ENCODE measurements around the gene RBM17.
"Not testable (repeated sequence)": the region's sequence is repeated elsewhere in the genome, so short reads cannot be mapped to it uniquely, and the experiment has no call there.

Gene RBM17

DNA sequence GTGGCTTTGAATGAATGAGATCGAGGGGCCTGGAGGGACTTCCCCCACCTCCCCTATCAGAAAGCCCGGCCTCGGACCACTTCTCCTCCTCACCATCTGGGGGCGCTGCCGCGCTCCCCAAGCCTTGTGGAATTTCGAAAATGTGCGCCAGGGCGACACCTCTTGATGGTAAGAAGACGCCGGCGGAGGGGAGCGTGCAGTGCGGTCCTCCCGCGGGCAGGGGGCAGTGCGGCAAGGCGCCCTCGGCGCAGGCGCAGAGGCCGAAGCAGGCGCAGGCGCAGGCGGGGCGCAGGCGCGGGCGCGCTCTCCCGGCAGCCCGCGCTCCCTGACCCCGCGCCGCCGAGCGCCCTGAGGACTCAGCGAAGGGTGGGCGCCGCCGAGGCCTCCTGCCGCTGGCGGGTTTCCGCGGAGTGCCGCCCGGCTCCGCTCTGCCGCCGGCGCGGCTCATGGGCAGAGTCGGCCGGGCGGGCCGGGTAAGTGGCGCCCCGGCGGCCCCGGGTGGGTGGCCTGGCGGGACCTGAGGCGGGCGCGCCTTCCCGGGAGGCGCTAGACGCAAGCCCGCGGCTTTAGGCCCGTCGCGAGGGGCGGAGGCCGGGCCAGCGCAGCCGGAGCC is at the start of gene RBM17:
RBM17 (plus strand) TSS at position 314 of the 613 bp plus-strand sequence. CDS start 8,032 bp downstream, outside the sequence.
- DNase-seq, result peak; percentile 85

- DNase-seq, result no peak
Measured at GRCh38 chr10:6039711-6040110, 49.1 kb upstream of the RBM17 start.

DNA sequence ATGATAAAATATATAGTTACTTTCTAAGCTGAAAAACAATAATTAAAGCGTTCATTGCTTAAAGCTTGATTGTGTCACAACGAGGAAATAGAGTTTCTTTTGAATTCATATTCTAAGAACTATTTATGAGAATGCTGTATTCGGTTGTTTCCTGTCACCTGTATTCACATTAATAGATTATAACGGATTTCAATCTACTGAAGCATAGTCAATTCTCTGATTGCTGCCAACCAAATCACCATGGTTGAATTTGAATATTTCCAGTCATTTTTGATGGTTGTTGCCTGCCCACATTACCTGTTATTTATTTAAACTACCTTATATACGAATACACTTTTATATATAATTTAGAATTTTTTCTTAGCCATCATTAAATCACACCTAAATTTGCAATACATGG is 48.6 kb upstream of the RBM17 start:
- no peak for DNase-seq

DNA sequence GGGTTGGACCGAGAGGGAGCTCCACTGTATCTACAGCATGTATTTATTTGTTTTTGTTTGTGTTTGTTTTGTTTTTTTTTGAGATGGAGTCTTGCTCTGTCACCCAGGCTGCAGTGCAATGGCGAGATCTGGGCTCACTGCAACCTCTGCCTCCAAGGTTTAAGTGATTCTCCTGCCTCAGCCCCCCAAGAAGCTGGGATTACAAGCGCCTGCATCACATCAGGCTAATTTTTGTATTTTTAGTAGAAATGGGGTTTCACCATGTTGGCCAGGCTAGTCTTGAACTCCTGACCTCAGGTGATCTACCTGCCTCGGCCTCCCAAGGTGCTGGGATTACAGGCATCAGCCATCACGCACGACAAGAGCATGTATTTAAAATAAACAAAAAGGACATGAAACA is 45.5 kb upstream of the RBM17 start:
- not testable (repeated sequence) for DNase-seq

DNA sequence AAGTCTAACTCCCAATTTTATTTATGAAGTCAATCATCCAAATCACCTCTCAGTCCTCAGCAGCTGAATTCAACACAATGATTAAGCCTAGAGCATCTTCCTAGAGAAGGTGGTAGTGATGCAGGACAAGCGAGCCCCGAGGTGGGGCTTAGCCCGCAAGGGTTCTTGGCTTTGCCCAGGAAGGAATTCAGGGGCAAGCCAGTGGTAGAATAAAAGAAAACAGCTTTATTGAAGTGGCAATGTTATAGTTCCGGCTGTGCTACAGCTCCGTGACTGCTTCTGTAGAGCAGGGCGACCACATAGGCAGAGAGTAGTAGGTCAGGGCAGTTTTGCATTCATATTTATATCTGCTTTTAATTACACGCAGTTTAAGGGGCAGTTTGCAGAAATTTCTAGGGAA is 44.8 kb upstream of the RBM17 start:
- no peak for DNase-seq

GRCh38 chr10:6044751-6045313 is 44.0 kb upstream of the RBM17 start:
- DNase-seq, result no peak

DNA sequence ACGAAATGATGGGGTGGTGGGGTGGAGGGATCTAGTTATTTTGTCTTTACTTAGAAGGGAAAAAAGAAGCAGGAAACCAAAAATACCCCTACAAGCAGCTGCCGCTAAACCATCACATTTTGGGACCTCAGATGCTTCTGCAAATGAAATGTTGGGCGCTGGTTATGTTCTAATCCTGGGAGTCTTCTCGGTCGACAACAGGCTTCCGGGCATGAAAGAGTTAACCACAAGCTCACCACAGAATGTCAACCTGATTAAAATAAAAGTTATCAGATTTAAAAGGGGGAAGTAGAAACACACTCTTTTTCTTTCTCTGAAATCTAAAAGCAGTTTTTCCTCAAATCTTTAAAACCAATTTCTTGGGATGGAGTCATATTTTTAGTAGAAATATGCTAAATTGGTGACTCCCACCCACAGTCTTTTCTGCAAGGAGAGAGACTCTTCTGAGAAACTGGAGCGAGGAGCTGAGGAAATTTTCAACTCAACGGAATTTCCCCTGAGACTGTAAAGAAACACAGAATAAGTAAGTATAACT is 43.5 kb upstream of the RBM17 start:
- no peak for DNase-seq

GRCh38 chr10:6045878-6046772 is 42.7 kb upstream of the RBM17 start:
- no peak for DNase-seq

GRCh38 chr10:6046773-6047611 is 41.8 kb upstream of the RBM17 start:
- DNase-seq, result no peak

DNA sequence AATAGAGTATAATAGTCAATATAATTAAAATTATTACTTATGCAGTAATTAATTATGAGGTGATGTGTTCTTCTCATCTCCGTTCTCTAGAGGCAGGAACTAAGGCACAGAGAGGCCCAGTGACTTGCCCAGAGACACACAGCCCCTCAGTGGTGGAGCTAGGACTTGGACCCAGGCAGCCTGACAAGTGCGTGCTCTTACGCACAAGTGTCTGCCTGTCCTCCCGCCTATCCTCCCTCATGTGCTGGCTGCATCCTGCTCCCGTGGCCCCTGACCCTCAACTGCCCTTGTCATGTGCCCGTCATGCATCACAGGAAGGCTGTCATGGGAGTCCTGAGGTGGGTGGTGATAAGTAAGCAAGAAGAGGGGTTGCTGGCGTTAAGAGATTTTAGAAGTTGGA is 41.0 kb upstream of the RBM17 start:
- no peak for DNase-seq

DNA sequence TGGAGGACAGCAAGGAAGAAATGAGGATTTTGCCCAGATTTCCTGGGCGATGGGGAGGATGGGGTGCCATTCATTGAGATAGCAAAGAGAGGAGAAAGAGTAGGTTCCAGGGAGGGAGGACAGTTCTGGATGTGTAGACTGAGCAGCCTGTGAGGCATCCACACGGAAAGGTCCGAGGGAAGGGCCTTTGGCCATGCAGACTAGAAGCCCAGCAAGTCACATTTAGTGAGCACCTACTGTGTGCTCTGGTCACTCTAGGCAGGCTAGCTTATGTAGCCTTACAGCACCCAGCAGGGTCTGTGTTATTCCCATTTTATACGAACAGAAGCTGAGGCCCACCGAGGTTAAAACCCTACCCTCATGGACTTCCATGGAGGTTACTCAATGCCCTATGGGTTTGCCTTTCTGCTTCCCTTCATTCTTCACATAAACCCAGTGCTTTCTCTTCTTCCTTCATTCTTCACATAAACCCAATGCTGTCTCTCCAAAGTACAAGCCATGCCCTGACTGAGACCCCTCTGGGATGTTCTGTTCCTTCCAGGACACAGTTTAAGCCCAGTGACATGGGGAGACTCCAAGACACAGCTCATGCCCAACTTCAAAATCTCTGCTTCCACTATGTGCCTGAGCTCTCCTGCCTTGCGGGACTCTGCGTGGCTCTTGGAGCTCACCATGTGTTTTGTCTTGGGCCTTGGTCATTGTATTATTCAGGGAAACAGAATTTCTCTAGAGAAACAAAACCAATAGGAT is 40.4 kb upstream of the RBM17 start:
- no peak for DNase-seq

- no peak for DNase-seq
Measured at GRCh38 chr10:6049031-6049400, 39.8 kb upstream of the RBM17 start.

DNA sequence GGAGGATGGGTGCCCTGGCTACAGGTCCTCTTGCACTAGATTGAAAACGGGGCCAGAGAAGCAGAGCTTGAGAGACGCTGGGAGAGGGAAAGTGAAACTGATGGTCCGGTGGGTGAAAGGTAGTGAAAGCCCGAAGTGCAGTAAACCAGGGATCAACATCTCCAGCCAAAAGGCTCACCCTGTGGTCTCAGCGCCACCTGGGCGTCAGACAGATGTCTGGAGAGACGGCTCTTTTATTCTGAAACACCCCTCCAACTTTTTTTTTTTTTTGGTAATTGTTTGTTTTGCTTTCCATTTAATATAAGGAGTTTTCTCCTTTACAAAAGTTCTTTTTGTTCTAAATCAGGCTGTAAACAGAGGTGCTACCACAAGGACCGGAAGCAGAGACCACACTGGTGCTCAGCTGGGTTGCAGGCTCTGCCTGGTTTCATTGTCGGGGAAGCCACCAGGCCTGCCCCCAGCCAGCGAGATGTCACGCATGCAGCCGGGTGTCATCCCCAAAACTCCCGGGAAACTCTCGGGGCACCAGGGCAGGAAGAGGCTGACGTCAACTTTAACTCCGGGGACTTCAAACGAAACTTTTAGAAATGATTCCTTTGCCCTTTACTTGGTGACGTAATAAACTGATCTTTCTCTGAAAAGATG is 37.9 kb upstream of the RBM17 start:
- no peak for DNase-seq

GRCh38 chr10:6052247-6053221 is 36.3 kb upstream of the RBM17 start:
- no peak for DNase-seq

- DNase-seq, result no peak
Measured at GRCh38 chr10:6053303-6053702, 35.5 kb upstream of the RBM17 start.

GRCh38 chr10:6053816-6054631 is 34.8 kb upstream of the RBM17 start:
- no peak for DNase-seq

- DNase-seq, result no peak
Measured at GRCh38 chr10:6054884-6055283, 34.0 kb upstream of the RBM17 start.

DNA sequence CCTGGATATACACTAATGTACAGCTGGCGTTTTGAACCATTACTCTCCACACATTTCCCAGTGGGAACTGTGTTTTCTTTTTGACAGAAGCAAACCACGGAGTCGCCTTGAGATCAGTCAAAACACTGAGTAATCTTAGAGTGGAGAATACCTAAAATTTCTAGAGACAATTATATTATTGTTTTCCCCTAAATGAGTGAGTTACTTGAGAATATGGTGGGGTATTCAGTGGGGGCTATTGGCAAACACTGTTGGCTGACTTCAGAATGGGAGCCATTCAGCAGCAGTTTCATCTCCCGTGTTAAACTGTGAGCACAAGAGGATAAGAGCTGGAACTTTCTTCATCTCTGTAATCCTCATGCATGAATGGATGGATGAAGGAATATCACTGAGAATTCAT is 32.9 kb upstream of the RBM17 start:
- no peak for DNase-seq

DNA sequence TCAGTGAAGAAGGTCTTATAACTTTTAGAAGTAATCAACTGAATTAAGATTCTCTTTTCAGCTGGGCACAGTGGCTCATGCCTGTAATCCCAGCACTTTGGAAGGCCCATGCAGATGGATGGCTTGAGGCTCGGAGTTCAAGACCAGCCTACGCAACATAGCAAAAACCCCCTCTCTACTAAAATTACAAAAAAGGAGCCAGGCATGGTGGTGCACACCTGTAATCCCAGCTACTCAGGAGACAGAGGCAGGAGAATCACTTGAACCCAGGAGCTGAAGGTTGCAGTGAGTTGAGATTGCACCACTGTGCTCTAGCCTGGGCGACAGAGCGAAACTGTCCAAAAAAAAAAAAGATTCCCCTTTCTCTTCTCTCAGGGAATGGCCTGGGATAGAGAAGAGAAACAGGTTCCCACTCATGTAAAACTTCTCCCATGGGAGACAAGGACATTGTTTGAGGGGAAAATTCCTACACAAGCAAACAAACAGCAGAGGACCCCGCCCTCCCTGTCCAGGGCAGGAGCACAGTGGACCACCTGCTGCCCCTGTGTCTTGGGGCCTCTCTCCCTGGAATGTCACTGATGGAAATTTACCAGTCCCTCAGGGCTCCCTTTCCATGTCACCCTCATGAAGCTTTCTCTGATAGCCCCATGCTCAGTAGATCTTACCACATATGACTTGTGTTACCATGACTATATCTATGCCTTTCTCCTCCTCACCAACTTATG is 32.3 kb upstream of the RBM17 start:
- no peak for DNase-seq

Measured in NCI-H510A treated with DMSO at 0.1 percent for 48 hours (cell line).